HEK293 (cell line): Measurements from ENCODE around the gene STIM2.

Experiments
- CTCF ChIA-PET: fragments of 350-600 bp; formaldehyde crosslinking; extraction: SDS; loops from one replicate; lab custom pipeline; 2021; ENCODE audit warnings: antibody characterized with exemption; lab: Yijun Ruan, JAX
- POLR2A ChIA-PET: fragments of 300-600 bp; formaldehyde crosslinking; extraction: SDS; loops from one replicate; lab custom pipeline; 2020; ENCODE audit warnings: antibody characterized with exemption, inconsistent platforms; lab: Yijun Ruan, JAX
- H3K27ac ChIP-seq: fragments of 200-500 bp; sonication (Bioruptor generic); 2 replicates; pipeline ENCODE4 v1.5.1; 2014; ENCODE audit warnings: low read depth, low read length, control low read depth, inconsistent platforms; ENCODE audit errors: extremely low read depth
- H3K36me3 ChIP-seq, 2 experiments: fragments of 200-500 bp in 1 of 2; sonication (Bioruptor generic) in 1 of 2; 1 replicate in 1 of 2; 2 replicates in 1 of 2; pipeline ENCODE4 v1.5.1; 2014 to 2017; ENCODE audit warnings: inconsistent platforms in 2 of 2, low read length in 2 of 2; ENCODE audit not compliant: control insufficient read depth in 2 of 2, insufficient read depth in 1 of 2
- H3K4me1 ChIP-seq: fragments of 200-500 bp; sonication (Bioruptor generic); 2 replicates; pipeline ENCODE4 v1.5.1; 2014; ENCODE audit warnings: mild to moderate bottlenecking, low read length, inconsistent platforms; ENCODE audit not compliant: control insufficient read depth, insufficient read depth
- H3K4me3 ChIP-seq: 2 replicates; pipeline ENCODE4 v1.5.1; 2011; ENCODE audit warnings: low read depth, mild to moderate bottlenecking, control low read depth, low read length, moderate library complexity
- H3K9me3 ChIP-seq: fragments of 200-500 bp; sonication (Bioruptor generic); 2 replicates; pipeline ENCODE4 v1.5.1; 2014; ENCODE audit warnings: low read depth, low read length, inconsistent platforms; ENCODE audit not compliant: control insufficient read depth, insufficient read depth
- EGR2 ChIP-seq: fragments of 450-650 bp; formaldehyde crosslinking; IDR thresholded peaks from 2 replicates; pipeline ENCODE4 v1.5.1; 2016; ENCODE audit warnings: low read depth, missing biosample characterization, missing genetic modification characterization
- GLIS2 ChIP-seq: fragments of 450-650 bp; formaldehyde crosslinking; IDR thresholded peaks from 2 replicates; pipeline ENCODE4 v1.5.1; 2016; ENCODE audit warnings: missing biosample characterization, missing genetic modification characterization
- HOXA7 ChIP-seq: sonication (generic); formaldehyde crosslinking; IDR thresholded peaks from 2 replicates; pipeline ENCODE4 v1.8.1; 2022; ENCODE audit warnings: missing genetic modification reagents, borderline replicate concordance
- HOXD13 ChIP-seq: sonication (generic); formaldehyde crosslinking; IDR thresholded peaks from 2 replicates; pipeline ENCODE4 v1.8.0; 2022; ENCODE audit warnings: missing genetic modification reagents, borderline replicate concordance
- RBAK ChIP-seq: fragments of 450-650 bp; formaldehyde crosslinking; IDR thresholded peaks from 2 replicates; pipeline ENCODE4 v1.5.1; 2016; ENCODE audit warnings: missing biosample characterization, missing genetic modification characterization
- REPIN1 ChIP-seq: fragments of 450-650 bp; formaldehyde crosslinking; IDR thresholded peaks from 2 replicates; pipeline ENCODE4 v1.5.1; 2017; ENCODE audit warnings: missing biosample characterization, missing genetic modification characterization, low read depth
- SCRT2 ChIP-seq: fragments of 450-650 bp; formaldehyde crosslinking; IDR thresholded peaks from 2 replicates; pipeline ENCODE4 v1.5.1; 2016; ENCODE audit warnings: missing biosample characterization, missing genetic modification characterization
- ZFHX2 ChIP-seq: fragments of 450-650 bp; formaldehyde crosslinking; conservative IDR thresholded peaks from 2 replicates; pipeline ENCODE4 v1.5.1; 2016; ENCODE audit warnings: missing biosample characterization, missing genetic modification characterization
- ZFP37 ChIP-seq: fragments of 450-650 bp; formaldehyde crosslinking; IDR thresholded peaks from 2 replicates; pipeline ENCODE4 v1.5.1; 2016; ENCODE audit warnings: missing biosample characterization, missing genetic modification characterization
- ZNF16 ChIP-seq: fragments of 450-650 bp; formaldehyde crosslinking; IDR thresholded peaks from 2 replicates; pipeline ENCODE4 v1.5.1; 2016; ENCODE audit warnings: low read depth, missing biosample characterization, missing genetic modification characterization
- ZNF18 ChIP-seq: fragments of 450-650 bp; formaldehyde crosslinking; IDR thresholded peaks from 2 replicates; pipeline ENCODE4 v1.5.1; 2016; ENCODE audit warnings: missing biosample characterization, missing genetic modification characterization
- ZNF202 ChIP-seq: fragments of 450-650 bp; formaldehyde crosslinking; IDR thresholded peaks from 2 replicates; pipeline ENCODE4 v1.5.1; 2016; ENCODE audit warnings: missing biosample characterization, missing genetic modification characterization, borderline replicate concordance
- ZNF394 ChIP-seq: fragments of 450-650 bp; formaldehyde crosslinking; IDR thresholded peaks from 2 replicates; pipeline ENCODE4 v1.5.1; 2016; ENCODE audit warnings: missing biosample characterization, missing genetic modification characterization, mild to moderate bottlenecking, moderate library complexity, borderline replicate concordance
- ZNF514 ChIP-seq: fragments of 450-650 bp; formaldehyde crosslinking; IDR thresholded peaks from 2 replicates; pipeline ENCODE4 v1.5.1; 2016; ENCODE audit warnings: missing biosample characterization, missing genetic modification characterization
- ZNF677 ChIP-seq: fragments of 450-650 bp; IDR thresholded peaks from 2 replicates; pipeline ENCODE4 v1.5.0; 2018; ENCODE audit warnings: missing biosample characterization, mild to moderate bottlenecking, missing genetic modification characterization, moderate library complexity
- ZNF707 ChIP-seq: fragments of 450-650 bp; formaldehyde crosslinking; IDR thresholded peaks from 2 replicates; pipeline ENCODE4 v1.5.1; 2016; ENCODE audit warnings: missing biosample characterization, missing genetic modification characterization
- ZNF837 ChIP-seq: fragments of 450-650 bp; formaldehyde crosslinking; IDR thresholded peaks from 2 replicates; pipeline ENCODE4 v1.5.1; 2016; ENCODE audit warnings: missing biosample characterization, missing genetic modification characterization
- ZNF843 ChIP-seq: fragments of 450-650 bp; formaldehyde crosslinking; IDR thresholded peaks from 2 replicates; pipeline ENCODE4 v1.5.1; 2016; ENCODE audit warnings: missing biosample characterization, missing genetic modification characterization
- TF ChIP-seq, protein P1 (sequence below): fragments of 450-650 bp; formaldehyde crosslinking; IDR thresholded peaks from 2 replicates; pipeline ENCODE4 v1.5.1; 2016; ENCODE audit warnings: missing biosample characterization, missing genetic modification characterization
- TF ChIP-seq, protein P2 (sequence below): fragments of 450-650 bp; formaldehyde crosslinking; IDR thresholded peaks from 2 replicates; pipeline ENCODE4 v1.5.1; 2016; ENCODE audit warnings: missing biosample characterization, missing genetic modification characterization
- TF ChIP-seq, protein P3 (sequence below): fragments of 450-650 bp; formaldehyde crosslinking; IDR thresholded peaks from 2 replicates; pipeline ENCODE4 v1.5.1; 2017; ENCODE audit warnings: missing biosample characterization, missing genetic modification characterization
- TF ChIP-seq, protein P4 (sequence below): fragments of 450-650 bp; formaldehyde crosslinking; IDR thresholded peaks from 2 replicates; pipeline ENCODE4 v1.5.1; 2017; ENCODE audit warnings: missing biosample characterization, missing genetic modification characterization

Gene STIM2

GRCh38 chr4:26839016-26839415 lies 21.6 kb upstream of the STIM2 start:
- Histone ChIP-seq H3K4me1 (no peaks in the 10 kb centered on the region), H3K27ac (no peak overlapping the region), H3K4me3 (no peak overlapping the region), H3K36me3 (no peaks in the 10 kb centered on the region), H3K9me3 (no peaks in the 10 kb centered on the region)
- ChIA-PET POLR2A (no interaction called here), CTCF (no interaction called here)
- TF ChIP-seq HOXD13, result no peak
- TF ChIP-seq ZNF843 (tag by site-specific recombination), result no peak

- Histone ChIP-seq H3K27ac (no peak overlapping the region), H3K4me1 (no peaks in the 10 kb centered on the region), H3K36me3 (no peaks in the 10 kb centered on the region), H3K9me3 (no peaks in the 10 kb centered on the region), H3K4me3 (no peak overlapping the region)
- ChIA-PET CTCF (no interaction called here), POLR2A (no interaction called here)
- no peak for TF ChIP-seq ZNF394 (tag by site-specific recombination)
- TF ChIP-seq ZFHX2, result peak; percentile 87
- TF ChIP-seq ZFP37 (tag by site-specific recombination), result no peak
- TF ChIP-seq EGR2, result peak; percentile 82
Observed at GRCh38 chr4:26839534-26839951, 21.1 kb upstream of the STIM2 start.

- POLR2A ChIA-PET, result interaction anchor here (1.1 kb wide), 1 partner anchor 17 kb away, joined by 3 read pairs; no protein-coding TSS in a partner anchor
- H3K4me3 ChIP-seq, result no peak overlapping the region
- H3K4me1 ChIP-seq, result no peaks in the 10 kb centered on the region
- no peaks in the 10 kb centered on the region for H3K9me3 ChIP-seq
- H3K36me3 ChIP-seq, result no peaks in the 10 kb centered on the region
- CTCF ChIA-PET, result no interaction called here
- H3K27ac ChIP-seq, result no peak overlapping the region
- TF ChIP-seq ZNF18, result no peak
- TF ChIP-seq SCRT2 (tag by site-specific recombination), result no peak
- TF ChIP-seq GLIS2 (tag by site-specific recombination), result no peak
- no peak for TF ChIP-seq ZNF707
- TF ChIP-seq ZFHX2, result no peak
- no peak for TF ChIP-seq ZNF202 (tag by site-specific recombination)
- TF ChIP-seq HOXA7 (CRISPR knock-in tag), result no peak
- no peak for TF ChIP-seq REPIN1 (tag by site-specific recombination)
- no peak for TF ChIP-seq ZNF16 (tag by site-specific recombination)
- no peak for TF ChIP-seq RBAK (tag by site-specific recombination)
- TF ChIP-seq ZNF837 (tag by site-specific recombination), result no peak
- TF ChIP-seq ZNF677, result no peak
- TF ChIP-seq, protein P1, sequence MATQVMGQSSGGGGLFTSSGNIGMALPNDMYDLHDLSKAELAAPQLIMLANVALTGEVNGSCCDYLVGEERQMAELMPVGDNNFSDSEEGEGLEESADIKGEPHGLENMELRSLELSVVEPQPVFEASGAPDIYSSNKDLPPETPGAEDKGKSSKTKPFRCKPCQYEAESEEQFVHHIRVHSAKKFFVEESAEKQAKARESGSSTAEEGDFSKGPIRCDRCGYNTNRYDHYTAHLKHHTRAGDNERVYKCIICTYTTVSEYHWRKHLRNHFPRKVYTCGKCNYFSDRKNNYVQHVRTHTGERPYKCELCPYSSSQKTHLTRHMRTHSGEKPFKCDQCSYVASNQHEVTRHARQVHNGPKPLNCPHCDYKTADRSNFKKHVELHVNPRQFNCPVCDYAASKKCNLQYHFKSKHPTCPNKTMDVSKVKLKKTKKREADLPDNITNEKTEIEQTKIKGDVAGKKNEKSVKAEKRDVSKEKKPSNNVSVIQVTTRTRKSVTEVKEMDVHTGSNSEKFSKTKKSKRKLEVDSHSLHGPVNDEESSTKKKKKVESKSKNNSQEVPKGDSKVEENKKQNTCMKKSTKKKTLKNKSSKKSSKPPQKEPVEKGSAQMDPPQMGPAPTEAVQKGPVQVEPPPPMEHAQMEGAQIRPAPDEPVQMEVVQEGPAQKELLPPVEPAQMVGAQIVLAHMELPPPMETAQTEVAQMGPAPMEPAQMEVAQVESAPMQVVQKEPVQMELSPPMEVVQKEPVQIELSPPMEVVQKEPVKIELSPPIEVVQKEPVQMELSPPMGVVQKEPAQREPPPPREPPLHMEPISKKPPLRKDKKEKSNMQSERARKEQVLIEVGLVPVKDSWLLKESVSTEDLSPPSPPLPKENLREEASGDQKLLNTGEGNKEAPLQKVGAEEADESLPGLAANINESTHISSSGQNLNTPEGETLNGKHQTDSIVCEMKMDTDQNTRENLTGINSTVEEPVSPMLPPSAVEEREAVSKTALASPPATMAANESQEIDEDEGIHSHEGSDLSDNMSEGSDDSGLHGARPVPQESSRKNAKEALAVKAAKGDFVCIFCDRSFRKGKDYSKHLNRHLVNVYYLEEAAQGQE (tag by site-specific recombination), result no peak
- TF ChIP-seq, protein P2, sequence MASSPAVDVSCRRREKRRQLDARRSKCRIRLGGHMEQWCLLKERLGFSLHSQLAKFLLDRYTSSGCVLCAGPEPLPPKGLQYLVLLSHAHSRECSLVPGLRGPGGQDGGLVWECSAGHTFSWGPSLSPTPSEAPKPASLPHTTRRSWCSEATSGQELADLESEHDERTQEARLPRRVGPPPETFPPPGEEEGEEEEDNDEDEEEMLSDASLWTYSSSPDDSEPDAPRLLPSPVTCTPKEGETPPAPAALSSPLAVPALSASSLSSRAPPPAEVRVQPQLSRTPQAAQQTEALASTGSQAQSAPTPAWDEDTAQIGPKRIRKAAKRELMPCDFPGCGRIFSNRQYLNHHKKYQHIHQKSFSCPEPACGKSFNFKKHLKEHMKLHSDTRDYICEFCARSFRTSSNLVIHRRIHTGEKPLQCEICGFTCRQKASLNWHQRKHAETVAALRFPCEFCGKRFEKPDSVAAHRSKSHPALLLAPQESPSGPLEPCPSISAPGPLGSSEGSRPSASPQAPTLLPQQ (tag by site-specific recombination), result no peak
- TF ChIP-seq, protein P3, sequence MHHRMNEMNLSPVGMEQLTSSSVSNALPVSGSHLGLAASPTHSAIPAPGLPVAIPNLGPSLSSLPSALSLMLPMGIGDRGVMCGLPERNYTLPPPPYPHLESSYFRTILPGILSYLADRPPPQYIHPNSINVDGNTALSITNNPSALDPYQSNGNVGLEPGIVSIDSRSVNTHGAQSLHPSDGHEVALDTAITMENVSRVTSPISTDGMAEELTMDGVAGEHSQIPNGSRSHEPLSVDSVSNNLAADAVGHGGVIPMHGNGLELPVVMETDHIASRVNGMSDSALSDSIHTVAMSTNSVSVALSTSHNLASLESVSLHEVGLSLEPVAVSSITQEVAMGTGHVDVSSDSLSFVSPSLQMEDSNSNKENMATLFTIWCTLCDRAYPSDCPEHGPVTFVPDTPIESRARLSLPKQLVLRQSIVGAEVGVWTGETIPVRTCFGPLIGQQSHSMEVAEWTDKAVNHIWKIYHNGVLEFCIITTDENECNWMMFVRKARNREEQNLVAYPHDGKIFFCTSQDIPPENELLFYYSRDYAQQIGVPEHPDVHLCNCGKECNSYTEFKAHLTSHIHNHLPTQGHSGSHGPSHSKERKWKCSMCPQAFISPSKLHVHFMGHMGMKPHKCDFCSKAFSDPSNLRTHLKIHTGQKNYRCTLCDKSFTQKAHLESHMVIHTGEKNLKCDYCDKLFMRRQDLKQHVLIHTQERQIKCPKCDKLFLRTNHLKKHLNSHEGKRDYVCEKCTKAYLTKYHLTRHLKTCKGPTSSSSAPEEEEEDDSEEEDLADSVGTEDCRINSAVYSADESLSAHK (tag by site-specific recombination), result no peak
- no peak for TF ChIP-seq ZNF514 (tag by site-specific recombination)
- TF ChIP-seq, protein P4, sequence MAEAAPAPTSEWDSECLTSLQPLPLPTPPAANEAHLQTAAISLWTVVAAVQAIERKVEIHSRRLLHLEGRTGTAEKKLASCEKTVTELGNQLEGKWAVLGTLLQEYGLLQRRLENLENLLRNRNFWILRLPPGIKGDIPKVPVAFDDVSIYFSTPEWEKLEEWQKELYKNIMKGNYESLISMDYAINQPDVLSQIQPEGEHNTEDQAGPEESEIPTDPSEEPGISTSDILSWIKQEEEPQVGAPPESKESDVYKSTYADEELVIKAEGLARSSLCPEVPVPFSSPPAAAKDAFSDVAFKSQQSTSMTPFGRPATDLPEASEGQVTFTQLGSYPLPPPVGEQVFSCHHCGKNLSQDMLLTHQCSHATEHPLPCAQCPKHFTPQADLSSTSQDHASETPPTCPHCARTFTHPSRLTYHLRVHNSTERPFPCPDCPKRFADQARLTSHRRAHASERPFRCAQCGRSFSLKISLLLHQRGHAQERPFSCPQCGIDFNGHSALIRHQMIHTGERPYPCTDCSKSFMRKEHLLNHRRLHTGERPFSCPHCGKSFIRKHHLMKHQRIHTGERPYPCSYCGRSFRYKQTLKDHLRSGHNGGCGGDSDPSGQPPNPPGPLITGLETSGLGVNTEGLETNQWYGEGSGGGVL, result no peak
Observed at GRCh38 chr4:26840786-26841185, 19.9 kb upstream of the STIM2 start.
